ENCODE measurements around the gene SP140.

DNA sequence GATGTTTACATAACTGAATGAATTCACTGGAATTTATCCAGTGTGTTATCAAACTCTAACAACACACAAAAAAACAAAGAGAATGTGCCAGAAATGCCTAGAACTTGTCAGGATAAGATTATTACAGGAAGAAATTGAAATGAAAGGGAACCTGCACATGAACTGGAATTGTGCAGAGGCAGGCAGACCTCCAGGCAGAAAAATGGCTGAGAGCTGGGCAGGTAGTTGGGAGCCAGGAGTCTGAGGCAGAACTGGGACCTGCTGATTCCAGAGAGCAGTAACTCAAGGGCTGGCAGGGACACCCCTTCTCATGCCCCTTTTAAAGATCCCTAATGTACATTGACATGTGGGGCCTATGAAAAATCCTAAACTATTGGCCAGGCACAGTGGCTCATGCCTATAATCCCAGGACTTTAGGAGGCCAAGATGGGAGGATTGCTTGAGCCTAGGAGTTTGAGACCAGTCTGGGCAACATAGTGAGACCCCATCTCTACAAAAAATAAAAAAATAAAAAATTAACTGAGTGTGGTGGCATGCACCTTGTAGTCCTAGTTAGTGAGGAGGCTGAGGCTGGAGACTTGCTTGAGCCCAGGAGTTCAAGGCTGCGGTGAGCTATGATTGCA, 5.1 kb upstream of the SP140 start:
- TF ChIP-seq, protein P1, sequence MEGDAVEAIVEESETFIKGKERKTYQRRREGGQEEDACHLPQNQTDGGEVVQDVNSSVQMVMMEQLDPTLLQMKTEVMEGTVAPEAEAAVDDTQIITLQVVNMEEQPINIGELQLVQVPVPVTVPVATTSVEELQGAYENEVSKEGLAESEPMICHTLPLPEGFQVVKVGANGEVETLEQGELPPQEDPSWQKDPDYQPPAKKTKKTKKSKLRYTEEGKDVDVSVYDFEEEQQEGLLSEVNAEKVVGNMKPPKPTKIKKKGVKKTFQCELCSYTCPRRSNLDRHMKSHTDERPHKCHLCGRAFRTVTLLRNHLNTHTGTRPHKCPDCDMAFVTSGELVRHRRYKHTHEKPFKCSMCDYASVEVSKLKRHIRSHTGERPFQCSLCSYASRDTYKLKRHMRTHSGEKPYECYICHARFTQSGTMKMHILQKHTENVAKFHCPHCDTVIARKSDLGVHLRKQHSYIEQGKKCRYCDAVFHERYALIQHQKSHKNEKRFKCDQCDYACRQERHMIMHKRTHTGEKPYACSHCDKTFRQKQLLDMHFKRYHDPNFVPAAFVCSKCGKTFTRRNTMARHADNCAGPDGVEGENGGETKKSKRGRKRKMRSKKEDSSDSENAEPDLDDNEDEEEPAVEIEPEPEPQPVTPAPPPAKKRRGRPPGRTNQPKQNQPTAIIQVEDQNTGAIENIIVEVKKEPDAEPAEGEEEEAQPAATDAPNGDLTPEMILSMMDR (conservative IDR thresholded peaks at IDR 0.05; ENCODE audit: low read depth, low read length): no peak
- no peak for TF ChIP-seq EZH2 (IDR thresholded peaks at IDR 0.05; ENCODE audit: borderline replicate concordance, low read depth, low read length, poor library complexity, severe bottlenecking)
